Measurements from ENCODE around the gene VAMP2.

VAMP2 gene

GRCh38 chr17:8159032-8159400 is 3.7 kb downstream of the VAMP2 start:
- Histone ChIP-seq H3K36me3 (ENCODE audit: low read depth) (peaks cover 45% of the 10 kb centered on the region), H3K4me1 (ENCODE audit: insufficient read depth, poor library complexity, severe bottlenecking) (peaks cover 13% of the 10 kb centered on the region), H3K27me3 (ENCODE audit: insufficient read depth, poor library complexity, severe bottlenecking) (no peaks in the 10 kb centered on the region), H3K4me3 (ENCODE audit: severe bottlenecking) (no peak overlapping the region), H3K9me3 (ENCODE audit: severe bottlenecking) (no peaks in the 10 kb centered on the region), H3K27ac (ENCODE audit: poor library complexity, severe bottlenecking) (no peak overlapping the region)
- ATAC-seq (ENCODE audit: low read depth) (no peak), DNase-seq (ENCODE audit: low spot score) (no peak)
- TF ChIP-seq, protein P1, sequence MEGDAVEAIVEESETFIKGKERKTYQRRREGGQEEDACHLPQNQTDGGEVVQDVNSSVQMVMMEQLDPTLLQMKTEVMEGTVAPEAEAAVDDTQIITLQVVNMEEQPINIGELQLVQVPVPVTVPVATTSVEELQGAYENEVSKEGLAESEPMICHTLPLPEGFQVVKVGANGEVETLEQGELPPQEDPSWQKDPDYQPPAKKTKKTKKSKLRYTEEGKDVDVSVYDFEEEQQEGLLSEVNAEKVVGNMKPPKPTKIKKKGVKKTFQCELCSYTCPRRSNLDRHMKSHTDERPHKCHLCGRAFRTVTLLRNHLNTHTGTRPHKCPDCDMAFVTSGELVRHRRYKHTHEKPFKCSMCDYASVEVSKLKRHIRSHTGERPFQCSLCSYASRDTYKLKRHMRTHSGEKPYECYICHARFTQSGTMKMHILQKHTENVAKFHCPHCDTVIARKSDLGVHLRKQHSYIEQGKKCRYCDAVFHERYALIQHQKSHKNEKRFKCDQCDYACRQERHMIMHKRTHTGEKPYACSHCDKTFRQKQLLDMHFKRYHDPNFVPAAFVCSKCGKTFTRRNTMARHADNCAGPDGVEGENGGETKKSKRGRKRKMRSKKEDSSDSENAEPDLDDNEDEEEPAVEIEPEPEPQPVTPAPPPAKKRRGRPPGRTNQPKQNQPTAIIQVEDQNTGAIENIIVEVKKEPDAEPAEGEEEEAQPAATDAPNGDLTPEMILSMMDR (IDR thresholded peaks at IDR 0.05; ENCODE audit: poor library complexity, severe bottlenecking) = peak; percentile 48

DNA sequence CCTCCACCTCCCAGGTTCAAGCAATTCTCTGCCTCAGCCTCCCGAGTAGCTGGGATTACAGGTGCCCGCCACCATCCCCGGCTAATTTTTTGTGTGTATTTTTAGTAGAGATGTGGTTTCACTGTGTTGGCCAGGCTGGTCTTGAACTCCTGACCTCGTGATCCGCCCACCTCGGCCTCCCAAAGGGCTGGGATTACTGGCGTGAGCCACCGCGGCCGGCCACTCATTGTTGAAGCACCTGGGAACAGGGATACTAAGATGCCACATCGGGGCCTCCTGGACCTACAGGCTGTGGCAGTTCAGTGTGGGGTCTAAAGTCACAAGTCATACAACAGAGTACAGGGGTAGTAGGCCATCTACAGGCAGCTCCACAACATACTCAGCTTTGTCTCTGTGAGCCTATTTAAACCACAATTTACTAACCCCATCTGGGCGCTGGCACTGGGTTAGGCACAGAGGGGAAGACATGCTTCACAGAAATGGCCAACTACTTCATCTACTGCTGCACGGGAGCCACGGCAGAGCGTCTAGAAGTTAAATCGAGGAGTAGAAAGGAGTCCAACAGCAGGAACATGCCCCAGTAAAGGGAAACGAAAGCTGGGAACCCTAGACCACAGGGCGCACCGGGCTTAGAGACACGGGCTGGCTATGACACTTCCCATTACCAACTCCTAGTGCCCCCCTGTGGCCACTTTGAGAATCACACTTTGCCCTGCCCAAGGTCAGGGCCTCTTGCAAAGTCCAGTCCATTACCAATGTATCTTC is 4.3 kb downstream of the VAMP2 start:
- no peak overlapping the region for H3K27ac ChIP-seq (ENCODE audit: poor library complexity, severe bottlenecking)
- no peaks in the 10 kb centered on the region for H3K27me3 ChIP-seq (ENCODE audit: insufficient read depth, poor library complexity, severe bottlenecking)
- TF ChIP-seq, protein P1 (IDR thresholded peaks at IDR 0.05; ENCODE audit: poor library complexity, severe bottlenecking) = peak; percentile 87
- H3K4me1 ChIP-seq (ENCODE audit: insufficient read depth, poor library complexity, severe bottlenecking) = peaks cover 14% of the 10 kb centered on the region
- peak; percentile 18; the same call in 1 of the 3 replicates for ATAC-seq (ENCODE audit: low read depth)
- H3K9me3 ChIP-seq (ENCODE audit: severe bottlenecking) = no peaks in the 10 kb centered on the region
- peaks cover 51% of the 10 kb centered on the region for H3K36me3 ChIP-seq (ENCODE audit: low read depth)
- no peak overlapping the region for H3K4me3 ChIP-seq (ENCODE audit: severe bottlenecking)
- DNase-seq (ENCODE audit: low spot score) = no peak

DNA sequence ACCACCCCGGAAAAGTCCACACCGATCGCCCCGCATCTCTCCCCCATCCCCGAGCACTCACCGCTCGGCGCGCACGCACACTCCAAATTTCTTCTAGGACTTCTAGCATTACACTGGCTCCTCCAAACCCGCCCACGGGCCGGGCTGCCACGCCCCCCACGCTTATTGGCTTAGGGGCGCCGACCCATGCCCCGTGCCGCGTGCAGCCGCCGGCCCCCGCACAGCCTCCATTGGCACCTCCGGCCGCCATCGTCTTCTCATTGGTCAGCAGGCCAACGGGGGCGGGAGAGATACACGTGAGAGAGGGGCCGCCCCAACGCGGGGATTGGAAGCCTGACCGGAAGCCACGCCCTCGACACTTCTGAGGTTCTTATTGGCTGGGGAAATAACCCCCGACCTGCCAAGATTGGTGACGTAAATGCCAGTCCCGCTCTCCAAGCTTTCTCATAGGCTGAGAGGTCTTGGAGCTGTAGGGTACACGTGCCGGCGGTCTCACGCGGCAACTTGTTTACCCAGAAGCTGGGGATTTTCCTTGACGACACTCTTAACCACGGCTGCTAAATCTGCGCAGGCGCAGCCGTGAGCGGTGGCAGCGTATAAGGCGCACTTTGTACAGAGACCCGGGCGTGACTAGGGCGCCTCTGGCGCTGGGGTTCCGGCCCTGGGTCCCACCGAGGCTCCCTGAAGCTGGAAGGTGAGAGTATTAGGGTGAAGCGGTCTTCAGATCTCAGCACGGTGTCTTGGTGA is 6.3 kb downstream of the VAMP2 start:
- DNase-seq (ENCODE audit: low spot score) = peak; percentile 100
- peak overlapping the region; percentile 82 for H3K4me3 ChIP-seq (ENCODE audit: severe bottlenecking)
- H3K27ac ChIP-seq (ENCODE audit: poor library complexity, severe bottlenecking) = peak overlapping the region; percentile 98
- H3K27me3 ChIP-seq (ENCODE audit: insufficient read depth, poor library complexity, severe bottlenecking) = no peaks in the 10 kb centered on the region
- H3K36me3 ChIP-seq (ENCODE audit: low read depth) = peaks cover 63% of the 10 kb centered on the region
- peak; percentile 59 for ATAC-seq (ENCODE audit: low read depth)
- peaks cover 18% of the 10 kb centered on the region for H3K4me1 ChIP-seq (ENCODE audit: insufficient read depth, poor library complexity, severe bottlenecking)
- TF ChIP-seq, protein P1 (IDR thresholded peaks at IDR 0.05; ENCODE audit: poor library complexity, severe bottlenecking) = peak; percentile 13
- no peaks in the 10 kb centered on the region for H3K9me3 ChIP-seq (ENCODE audit: severe bottlenecking)

DNA sequence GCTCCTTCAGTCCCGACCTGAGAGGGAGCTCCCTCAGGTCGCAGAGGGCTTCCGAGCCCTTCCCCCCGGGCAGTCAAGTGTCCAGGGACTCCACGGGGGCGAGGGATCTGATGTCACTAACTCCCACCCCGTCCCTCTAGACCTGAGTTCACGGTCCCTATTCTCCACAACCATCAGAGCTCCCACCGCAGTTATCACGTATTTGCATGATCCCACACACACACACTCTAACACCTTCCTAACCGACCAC is 6.8 kb downstream of the VAMP2 start:
- TF ChIP-seq, protein P1 (IDR thresholded peaks at IDR 0.05; ENCODE audit: poor library complexity, severe bottlenecking) = no peak
- Histone ChIP-seq H3K9me3 (ENCODE audit: severe bottlenecking) (no peaks in the 10 kb centered on the region), H3K36me3 (ENCODE audit: low read depth) (peaks cover 63% of the 10 kb centered on the region), H3K27ac (ENCODE audit: poor library complexity, severe bottlenecking) (peak overlapping the region; percentile 98), H3K27me3 (ENCODE audit: insufficient read depth, poor library complexity, severe bottlenecking) (no peaks in the 10 kb centered on the region), H3K4me3 (ENCODE audit: severe bottlenecking) (peak overlapping the region; percentile 82), H3K4me1 (ENCODE audit: insufficient read depth, poor library complexity, severe bottlenecking) (peaks cover 16% of the 10 kb centered on the region)
- no peak for DNase-seq (ENCODE audit: low spot score)
- ATAC-seq (ENCODE audit: low read depth) = no peak
